Measurements from ENCODE around the gene PALM. TPM values are rescaled to one million over a fixed set of nuclear protein-coding genes. Genes with fewer than 3 reads are reported as not detected.

Gene PALM
- total RNA-seq, 5 donors from 2014 or later (not counting 1 experiment from before 2014, with no cell fraction given), result 0.19 to 0.57 (median 0.41) TPM; not detected in 1

DNA sequence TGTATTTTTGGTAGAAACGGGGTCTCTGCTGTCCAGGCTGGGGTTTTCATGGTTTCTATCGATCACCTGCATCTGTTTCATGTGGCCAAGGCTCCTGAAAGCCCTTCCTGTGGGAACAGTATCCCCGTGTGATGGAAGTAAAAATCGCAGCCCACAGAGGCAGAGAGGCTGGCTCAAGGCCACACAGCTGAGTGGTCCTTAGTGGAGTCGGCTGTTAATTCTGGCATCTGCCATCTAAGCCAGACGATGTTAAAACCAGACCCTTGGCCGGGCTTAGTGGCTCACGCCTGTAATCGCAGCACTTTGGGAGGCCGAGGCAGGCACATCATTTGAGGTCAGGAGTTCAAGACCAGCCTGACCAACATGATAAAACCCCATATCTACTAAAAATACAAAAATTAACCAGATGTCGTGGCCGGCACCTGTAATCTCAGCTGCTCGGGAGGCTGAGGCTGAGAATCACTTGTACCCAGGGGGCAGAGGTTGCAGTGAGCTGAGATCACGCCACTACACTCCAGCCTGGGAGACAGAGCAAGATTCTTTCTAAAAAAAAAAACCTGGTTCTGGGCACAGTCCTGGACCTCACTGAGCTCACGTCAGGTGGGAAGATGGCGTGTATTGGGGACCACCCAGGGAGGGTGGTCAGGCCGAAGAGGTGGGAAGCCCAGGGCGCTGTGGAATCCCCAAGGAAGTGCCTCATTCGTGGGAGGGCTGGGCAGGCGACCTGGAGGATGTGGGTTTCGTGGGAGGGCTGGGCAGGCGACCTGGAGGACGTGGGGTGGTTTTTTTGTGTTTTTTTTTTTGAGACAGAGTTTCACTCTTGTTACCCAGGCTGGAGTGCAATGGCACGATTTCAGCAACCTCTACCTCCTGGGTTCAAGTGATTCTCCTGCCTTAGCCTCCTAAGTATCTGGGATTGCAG is 23.7 kb downstream of the PALM start:
- H3K4me1 ChIP-seq (ENCODE audit: control insufficient read depth in 1 of 2, extremely low read depth in 1 of 2, insufficient read depth in 2 of 2, low read length in 2 of 2), result peaks cover 0 to 14% of the 10 kb centered on the region in 2 experiments
- CTCF ChIA-PET, result interaction anchor here in 1 of 2 donors (0.7 kb wide), 1 partner anchor 45 kb away, joined by 3 read pairs; no protein-coding TSS in a partner anchor
- peaks cover 7 to 13% (median 10%) of the 10 kb centered on the region in 3 donors for H3K4me1 Mint-ChIP-seq
- no peaks in the 10 kb centered on the region for H3K9me3 Mint-ChIP-seq
- H3K27me3 Mint-ChIP-seq, result peaks cover 0 to 2% of the 10 kb centered on the region in 2 donors
- H3K27ac ChIP-seq (ENCODE audit: low read length), result no peak overlapping the region
- H3K36me3 Mint-ChIP-seq, result no peaks in the 10 kb centered on the region
- no peak for ATAC-seq (replicated peaks in 1 of 4)
- 73% methylated on average over 13 of the region's 24 CpGs for WGBS (ENCODE audit: insufficient coverage)
- no peaks in the 10 kb centered on the region for H3K36me3 ChIP-seq (ENCODE audit: control insufficient read depth in 2 of 2, extremely low read depth in 1 of 2, insufficient read depth in 1 of 2, low read length in 1 of 2)
- no peaks in the 10 kb centered on the region for H3K9me3 ChIP-seq
- POLR2A ChIA-PET, result no interaction called here
- no peak overlapping the region for H3K4me3 ChIP-seq (ENCODE audit: control insufficient read depth in 1 of 2, extremely low read depth in 1 of 2, low read length in 1 of 2)
- no peak overlapping the region for H3K4me3 Mint-ChIP-seq
- H3K27ac Mint-ChIP-seq, result no peak overlapping the region
- peaks cover 0 to 15% of the 10 kb centered on the region in 2 experiments for H3K27me3 ChIP-seq (replicated peaks in 1 of 2; ENCODE audit: control insufficient read depth in 2 of 2, extremely low read depth in 1 of 2, insufficient read depth in 2 of 2, low read length in 1 of 2)
- DNase-seq, result no peak

GRCh38 chr19:734716-735115 is 26.0 kb downstream of the PALM start:
- ATAC-seq (replicated peaks in 1 of 4) (no peak), DNase-seq (no peak)
- H3K27ac Mint-ChIP-seq, result no peak overlapping the region
- H3K27me3 ChIP-seq (replicated peaks in 1 of 2; ENCODE audit: control insufficient read depth in 2 of 2, extremely low read depth in 1 of 2, insufficient read depth in 2 of 2, low read length in 1 of 2), result peaks cover 0 to 31% of the 10 kb centered on the region in 2 experiments
- peaks cover 0 to 2% of the 10 kb centered on the region in 2 donors for H3K27me3 Mint-ChIP-seq
- no peak overlapping the region for H3K27ac ChIP-seq (ENCODE audit: low read length)
- WGBS (ENCODE audit: insufficient coverage), result 81% methylated on average over 5 of the region's 13 CpGs
- ChIA-PET POLR2A (interaction anchor here in 1 of 2 donors (0.6 kb wide), 1 partner anchor 107 kb away, joined by 6 read pairs; no protein-coding TSS in a partner anchor), CTCF (interaction anchor here (0.6 to 1.1 kb wide), 3 partner anchors 11 to 151 kb away, joined by 3 to 5 read pairs (median 3); no protein-coding TSS in a partner anchor)
- H3K4me3 Mint-ChIP-seq, result no peak overlapping the region
- no peak overlapping the region for H3K4me3 ChIP-seq (ENCODE audit: control insufficient read depth in 1 of 2, extremely low read depth in 1 of 2, low read length in 1 of 2)
- H3K9me3 ChIP-seq, result no peaks in the 10 kb centered on the region
- peaks cover 0 to 18% of the 10 kb centered on the region in 2 experiments for H3K4me1 ChIP-seq (ENCODE audit: control insufficient read depth in 1 of 2, extremely low read depth in 1 of 2, insufficient read depth in 2 of 2, low read length in 2 of 2)
- no peaks in the 10 kb centered on the region for H3K36me3 Mint-ChIP-seq
- peaks cover 7 to 13% (median 12%) of the 10 kb centered on the region in 3 donors for H3K4me1 Mint-ChIP-seq
- H3K9me3 Mint-ChIP-seq, result no peaks in the 10 kb centered on the region
- no peaks in the 10 kb centered on the region for H3K36me3 ChIP-seq (ENCODE audit: control insufficient read depth in 2 of 2, extremely low read depth in 1 of 2, insufficient read depth in 1 of 2, low read length in 1 of 2)

DNA sequence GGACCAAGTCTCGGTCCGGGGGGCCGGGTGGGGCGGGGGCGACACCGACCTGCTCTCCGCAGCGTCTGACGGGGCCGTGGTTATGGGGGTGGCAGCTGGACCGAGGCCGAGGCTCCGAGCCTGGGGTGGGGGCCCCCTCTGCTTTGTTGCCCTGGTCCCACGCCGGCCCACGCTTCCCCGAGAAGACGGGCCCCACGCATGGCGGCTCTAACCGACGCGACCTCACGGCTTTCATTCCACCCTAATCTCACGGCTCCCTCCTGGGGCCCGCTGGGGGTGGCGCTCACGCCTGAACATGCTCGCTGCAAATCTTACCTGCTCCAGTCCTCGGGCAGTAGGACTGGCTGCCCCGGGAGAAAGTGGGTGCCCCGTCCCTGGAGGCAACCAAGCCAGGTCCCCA is 27.4 kb downstream of the PALM start:
- Histone ChIP-seq H3K27me3 (replicated peaks in 1 of 2; ENCODE audit: control insufficient read depth in 2 of 2, extremely low read depth in 1 of 2, insufficient read depth in 2 of 2, low read length in 1 of 2) (peaks cover 0 to 35% of the 10 kb centered on the region in 2 experiments), H3K36me3 (ENCODE audit: control insufficient read depth in 2 of 2, extremely low read depth in 1 of 2, insufficient read depth in 1 of 2, low read length in 1 of 2) (no peaks in the 10 kb centered on the region), H3K27ac (ENCODE audit: low read length) (no peak overlapping the region), H3K4me3 (ENCODE audit: control insufficient read depth in 1 of 2, extremely low read depth in 1 of 2, low read length in 1 of 2) (no peak overlapping the region), H3K4me1 (ENCODE audit: control insufficient read depth in 1 of 2, extremely low read depth in 1 of 2, insufficient read depth in 2 of 2, low read length in 2 of 2) (peaks cover 0 to 18% of the 10 kb centered on the region in 2 experiments), H3K9me3 (no peaks in the 10 kb centered on the region)
- Mint-ChIP-seq H3K27ac (no peak overlapping the region), H3K9me3 (no peaks in the 10 kb centered on the region), H3K4me3 (no peak overlapping the region), H3K36me3 (no peaks in the 10 kb centered on the region), H3K27me3 (peaks cover 0 to 2% of the 10 kb centered on the region in 2 donors), H3K4me1 (peaks cover 7 to 13% (median 12%) of the 10 kb centered on the region in 3 donors)
- WGBS (ENCODE audit: insufficient coverage), result 94% methylated on average over 30 of the region's 32 CpGs
- ChIA-PET CTCF (no interaction called here), POLR2A (no interaction called here)
- ATAC-seq (replicated peaks in 1 of 4) (no peak), DNase-seq (no peak)

- peaks cover 0 to 17% of the 10 kb centered on the region in 2 experiments for H3K4me1 ChIP-seq (ENCODE audit: control insufficient read depth in 1 of 2, extremely low read depth in 1 of 2, insufficient read depth in 2 of 2, low read length in 2 of 2)
- H3K9me3 ChIP-seq, result no peaks in the 10 kb centered on the region
- H3K36me3 ChIP-seq (ENCODE audit: control insufficient read depth in 2 of 2, extremely low read depth in 1 of 2, insufficient read depth in 1 of 2, low read length in 1 of 2), result no peaks in the 10 kb centered on the region
- Mint-ChIP-seq H3K27me3 (peaks cover 0 to 2% of the 10 kb centered on the region in 2 donors), H3K9me3 (no peaks in the 10 kb centered on the region), H3K4me1 (peaks cover 7 to 12% (median 10%) of the 10 kb centered on the region in 3 donors), H3K36me3 (no peaks in the 10 kb centered on the region), H3K27ac (no peak overlapping the region), H3K4me3 (no peak overlapping the region)
- CTCF ChIA-PET, result interaction anchor here (0.5 to 0.7 kb wide), 2 partner anchors 45 to 133 kb away, joined by 3 to 4 read pairs; no protein-coding TSS in a partner anchor
- H3K27me3 ChIP-seq (replicated peaks in 1 of 2; ENCODE audit: control insufficient read depth in 2 of 2, extremely low read depth in 1 of 2, insufficient read depth in 2 of 2, low read length in 1 of 2), result peaks cover 0 to 37% of the 10 kb centered on the region in 2 experiments
- no peak overlapping the region for H3K4me3 ChIP-seq (ENCODE audit: control insufficient read depth in 1 of 2, extremely low read depth in 1 of 2, low read length in 1 of 2)
- POLR2A ChIA-PET, result no interaction called here
- WGBS (ENCODE audit: insufficient coverage), result 37% methylated on average over 22 of the region's 22 CpGs
- peak; percentile 12 to 71 (median 41) for DNase-seq
- no peak overlapping the region for H3K27ac ChIP-seq (ENCODE audit: low read length)
- ATAC-seq (replicated peaks in 1 of 4), result peak; percentile 68 to 79 (median 68)
These were observed 28.9 kb downstream of the PALM start for GRCh38 chr19:737591-738093.

GRCh38 chr19:738509-739128 is 29.9 kb downstream of the PALM start:
- ATAC-seq (replicated peaks in 1 of 4) (no peak), DNase-seq (no peak)
- H3K4me1 Mint-ChIP-seq, result peaks cover 4 to 12% (median 4%) of the 10 kb centered on the region in 3 donors
- no peaks in the 10 kb centered on the region for H3K9me3 Mint-ChIP-seq
- Histone ChIP-seq H3K27me3 (replicated peaks in 1 of 2; ENCODE audit: control insufficient read depth in 2 of 2, extremely low read depth in 1 of 2, insufficient read depth in 2 of 2, low read length in 1 of 2) (peaks cover 0 to 43% of the 10 kb centered on the region in 2 experiments), H3K36me3 (ENCODE audit: control insufficient read depth in 2 of 2, extremely low read depth in 1 of 2, insufficient read depth in 1 of 2, low read length in 1 of 2) (no peaks in the 10 kb centered on the region), H3K4me3 (ENCODE audit: control insufficient read depth in 1 of 2, extremely low read depth in 1 of 2, low read length in 1 of 2) (no peak overlapping the region), H3K9me3 (no peaks in the 10 kb centered on the region), H3K4me1 (ENCODE audit: control insufficient read depth in 1 of 2, extremely low read depth in 1 of 2, insufficient read depth in 2 of 2, low read length in 2 of 2) (peaks cover 0 to 9% of the 10 kb centered on the region in 2 experiments), H3K27ac (ENCODE audit: low read length) (no peak overlapping the region)
- POLR2A ChIA-PET, result no interaction called here
- CTCF ChIA-PET, result no interaction called here
- no peak overlapping the region for H3K27ac Mint-ChIP-seq
- H3K4me3 Mint-ChIP-seq, result no peak overlapping the region
- WGBS (ENCODE audit: insufficient coverage), result 81% methylated on average over 23 of the region's 23 CpGs
- no peaks in the 10 kb centered on the region for H3K36me3 Mint-ChIP-seq
- peaks cover 0 to 2% of the 10 kb centered on the region in 2 donors for H3K27me3 Mint-ChIP-seq

Data from T-cell (primary cell).